H1 (cell line): ENCODE results near the gene API5.

Experiments used
- CTCF ChIP-seq, 3 experiments: IDR thresholded peaks; 1 replicate in 2 of 3; 2 replicates in 1 of 3; pipeline versions ENCODE4 v1.5.1 to v1.6.1; 2011; ENCODE audit warnings: low read length in 3 of 3, mild to moderate bottlenecking in 3 of 3, inconsistent platforms in 2 of 3, low read depth in 1 of 3, moderate library complexity in 1 of 3; ENCODE audit not compliant: insufficient read depth in 1 of 3; ENCODE audit errors: control extremely low read depth in 1 of 3
- TAF7 ChIP-seq: optimal IDR thresholded peaks from 2 replicates; pipeline ENCODE3; 2011; ENCODE audit warnings: low read depth, mild to moderate bottlenecking, inconsistent platforms, low read length, moderate library complexity, borderline replicate concordance

DNA sequence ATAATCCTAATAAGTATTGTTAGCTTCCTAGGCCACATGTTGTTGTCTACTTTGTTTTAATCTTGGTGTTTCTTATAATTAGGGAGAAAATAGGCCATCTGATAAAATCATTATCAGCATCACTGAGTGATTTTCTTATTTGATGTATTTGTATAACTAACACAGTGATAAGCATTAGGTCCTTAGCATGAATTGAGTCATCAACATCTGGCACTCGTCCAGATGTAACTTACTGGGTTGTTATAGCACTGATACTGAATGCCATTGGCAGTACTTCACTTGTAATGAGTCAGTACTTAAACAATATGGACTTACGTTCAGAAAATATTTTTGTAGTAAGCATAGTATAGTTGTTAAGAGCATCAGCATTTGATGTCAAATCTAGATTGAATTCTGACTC lies 16.2 kb downstream of the API5 start:
- TF ChIP-seq CTCF (IDR thresholded peaks at IDR 0.05; ENCODE audit: control extremely low read depth in 1 of 3, insufficient read depth in 1 of 3, low read depth in 1 of 3, low read length in 3 of 3) (no peak), TAF7 (no peak)
